Liver (tissue), 9 donors: ENCODE measurements around the gene ARMC2. TPM values are rescaled to one million over a fixed set of nuclear protein-coding genes. Genes with fewer than 3 reads are reported as not detected.

Experiments
- DNase-seq: peaks from one replicate; pipeline ENCODE4 v3.0.0-alpha.2; 2017; ENCODE audit warnings: low spot score
- H3K27ac ChIP-seq, 2 donors: one replicate each; pipeline ENCODE4 v1.7.0; 2013; ENCODE audit warnings: inconsistent platforms in 2 of 2, low read length in 2 of 2, control low read depth in 1 of 2, low read depth in 1 of 2, mild to moderate bottlenecking in 1 of 2
- H3K27me3 ChIP-seq, 4 donors: one replicate each; pipeline versions ENCODE4 v1.6.1 to v1.7.0; 2013; ENCODE audit warnings: low read length in 3 of 4, inconsistent platforms in 1 of 4, mild to moderate bottlenecking in 1 of 4, moderate library complexity in 1 of 4; ENCODE audit not compliant: control insufficient read depth in 4 of 4, insufficient read depth in 4 of 4
- H3K36me3 ChIP-seq, 4 donors: one replicate each; pipeline versions ENCODE4 v1.6.1 to v1.7.0; 2013; ENCODE audit warnings: low read length in 3 of 4, mild to moderate bottlenecking in 3 of 4, low read depth in 1 of 4, moderate library complexity in 1 of 4; ENCODE audit not compliant: control insufficient read depth in 4 of 4, insufficient read depth in 3 of 4
- H3K4me1 ChIP-seq, 4 donors: one replicate each; pipeline versions ENCODE4 v1.6.1 to v1.7.0; 2013; ENCODE audit warnings: low read length in 3 of 4, mild to moderate bottlenecking in 3 of 4, moderate library complexity in 1 of 4; ENCODE audit not compliant: control insufficient read depth in 4 of 4, insufficient read depth in 4 of 4
- H3K4me3 ChIP-seq, 3 donors: one replicate each; pipeline versions ENCODE4 v1.6.1 to v1.7.0; 2013; ENCODE audit warnings: low read length in 3 of 3, control low read depth in 1 of 3, low read depth in 1 of 3, mild to moderate bottlenecking in 1 of 3
- H3K9ac ChIP-seq, 2 donors: one replicate each; pipeline ENCODE4 v1.7.0; 2013; ENCODE audit warnings: low read length in 2 of 2, mild to moderate bottlenecking in 2 of 2, moderate library complexity in 2 of 2, control low read depth in 1 of 2, low read depth in 1 of 2
- H3K9me3 ChIP-seq, 4 donors: one replicate each; pipeline versions ENCODE4 v1.6.1 to v1.7.0; 2013; ENCODE audit warnings: low read length in 3 of 4; ENCODE audit not compliant: control insufficient read depth in 4 of 4
- ATF3 ChIP-seq: IDR thresholded peaks from 2 replicates; pipeline ENCODE4 v1.6.1; 2016; ENCODE audit warnings: antibody characterized with exemption
- CTCF ChIP-seq: fragments of 150-350 bp; IDR thresholded peaks from 2 replicates; pipeline ENCODE4 v1.5.1; 2017; ENCODE audit warnings: improper control_type of control experiment, low read depth, low read length; ENCODE audit not compliant: missing input control
- EGR1 ChIP-seq, 2 donors: IDR thresholded peaks; 2 replicates each; pipeline ENCODE4 v1.6.1; 2016 to 2018; ENCODE audit warnings: antibody characterized with exemption in 2 of 2, low read depth in 2 of 2
- FOXA1 ChIP-seq: IDR thresholded peaks from 2 replicates; pipeline ENCODE4 v1.6.1; 2016; ENCODE audit warnings: antibody characterized with exemption
- FOXA2 ChIP-seq: IDR thresholded peaks from 2 replicates; pipeline ENCODE4 v1.6.1; 2016; ENCODE audit warnings: antibody characterized with exemption
- GABPA ChIP-seq, 2 donors: IDR thresholded peaks in 1 of 2; conservative IDR thresholded peaks in 1 of 2; 2 replicates each; pipeline ENCODE4 v1.6.1; 2016; ENCODE audit warnings: antibody characterized with exemption in 2 of 2, mild to moderate bottlenecking in 1 of 2, moderate library complexity in 1 of 2
- HNF4A ChIP-seq, 2 donors: conservative IDR thresholded peaks; 2 replicates each; pipeline ENCODE4 v1.6.1; 2016; ENCODE audit warnings: antibody characterized with exemption in 2 of 2, mild to moderate bottlenecking in 2 of 2
- HNF4G ChIP-seq: IDR thresholded peaks from 2 replicates; pipeline ENCODE4 v1.6.1; 2016; ENCODE audit warnings: antibody characterized with exemption
- JUND ChIP-seq, 2 donors: IDR thresholded peaks; 2 replicates each; pipeline ENCODE4 v1.6.1; 2016; ENCODE audit warnings: antibody characterized with exemption in 2 of 2
- MAX ChIP-seq: IDR thresholded peaks from 2 replicates; pipeline ENCODE4 v1.6.1; 2016; ENCODE audit warnings: antibody characterized with exemption
- NR2F2 ChIP-seq: IDR thresholded peaks from 2 replicates; pipeline ENCODE4 v1.6.1; 2016; ENCODE audit warnings: antibody characterized with exemption
- RAD21 ChIP-seq, 2 donors: IDR thresholded peaks; 2 replicates each; pipeline ENCODE4 v1.6.1; 2016; ENCODE audit warnings: antibody characterized with exemption in 2 of 2, mild to moderate bottlenecking in 2 of 2
- REST ChIP-seq: IDR thresholded peaks from 2 replicates; pipeline ENCODE4 v1.6.1; 2016; ENCODE audit warnings: antibody characterized with exemption, mild to moderate bottlenecking
- RXRA ChIP-seq, 2 donors: IDR thresholded peaks; 2 replicates each; pipeline ENCODE4 v1.6.1; 2017 to 2018; ENCODE audit warnings: antibody characterized with exemption in 2 of 2, mild to moderate bottlenecking in 1 of 2
- SP1 ChIP-seq: IDR thresholded peaks from 2 replicates; pipeline ENCODE4 v1.6.1; 2018; ENCODE audit warnings: antibody characterized with exemption, mild to moderate bottlenecking
- TAF1 ChIP-seq: conservative IDR thresholded peaks from 2 replicates; pipeline ENCODE4 v1.6.1; 2016; ENCODE audit warnings: antibody characterized with exemption, mild to moderate bottlenecking
- YY1 ChIP-seq: IDR thresholded peaks from 2 replicates; pipeline ENCODE4 v1.6.1; 2016; ENCODE audit warnings: antibody characterized with exemption, mild to moderate bottlenecking
- ZBTB33 ChIP-seq: IDR thresholded peaks from 2 replicates; pipeline ENCODE4 v1.6.1; 2016; ENCODE audit warnings: antibody characterized with exemption
- WGBS: extraction: QIAGEN DNeasy Blood & Tissue Kit; methylation state at CpG from one replicate; pipeline ENCODE4 v1.1.7; 2013; 5-methylcytosine and 5-hydroxymethylcytosine counted together
- polyA plus RNA-seq, 2 donors: library from polyadenylated mRNA; stranded (reverse) in 1 of 2; unstranded in 1 of 2; fragments of 200-250 nt in 1 of 2; fragments of >200 nt in 1 of 2; fragmentation: Nextera tagmentation in 1 of 2; extraction: Ambion mirVana in 1 of 2; gene quantifications; one replicate each; pipeline versions ENCODE4 v1.2.1 to v1.2.3, GENCODE V29; 2013 to 2015
- total RNA-seq, 2 donors: library from RNA; depleted of rRNA; stranded (reverse); fragments of >200 nt; gene quantifications; one replicate each; pipeline ENCODE4 v1.2.3, GENCODE V29; 2014
- donor health status: healthy.
- donor health status: healthy.
- donor health status: healthy.
- donor health status: healthy.
- donor health status: healthy.

The ARMC2 gene
- total and polyA plus RNA-seq, 4 donors = 0.24 to 1.5 (median 0.73) TPM

- TF ChIP-seq GABPA (IDR thresholded peaks at IDR 0.05 in 1 of 2, conservative IDR thresholded peaks at IDR 0.05 in 1 of 2) = no peak
- no peak for TF ChIP-seq ZBTB33
- TF ChIP-seq FOXA1 = no peak
- TF ChIP-seq NR2F2 = no peak
- TF ChIP-seq ATF3 = no peak
- TF ChIP-seq SP1 = no peak
- TF ChIP-seq HNF4G = no peak
- TF ChIP-seq REST = no peak
- no peak for TF ChIP-seq JUND (IDR thresholded peaks at IDR 0.05)
- TF ChIP-seq FOXA2 = no peak
- no peak for TF ChIP-seq CTCF
- no peak for TF ChIP-seq HNF4A (conservative IDR thresholded peaks at IDR 0.05)
- TF ChIP-seq RAD21 (IDR thresholded peaks at IDR 0.05) = no peak
- TF ChIP-seq YY1 = no peak
- TF ChIP-seq EGR1 (IDR thresholded peaks at IDR 0.05; ENCODE audit: low read depth in 2 of 2) = no peak
- TF ChIP-seq RXRA (IDR thresholded peaks at IDR 0.05) = no peak
- TF ChIP-seq TAF1 = no peak
- no peak for TF ChIP-seq MAX
- H3K4me3 ChIP-seq = no peak overlapping the region
- H3K9ac ChIP-seq = no peak overlapping the region
- H3K9me3 ChIP-seq = no peaks in the 10 kb centered on the region
- peaks cover 0 to 2% (median 0%) of the 10 kb centered on the region in 4 donors for H3K4me1 ChIP-seq
- DNase-seq = no peak
- 88% methylated on average over 6 of the region's 6 CpGs for WGBS
- no peak overlapping the region for H3K27ac ChIP-seq
- no peaks in the 10 kb centered on the region for H3K27me3 ChIP-seq
- no peaks in the 10 kb centered on the region for H3K36me3 ChIP-seq
Observed at GRCh38 chr6:108873971-108874370, 25.7 kb downstream of the ARMC2 start.
